ENCODE data around the gene PTH2R. TPM values are rescaled to one million over a fixed set of nuclear protein-coding genes. Genes with fewer than 3 reads are reported as not detected.

The PTH2R gene
- total RNA-seq, 1 experiment from 2014 or later: not detected

DNA sequence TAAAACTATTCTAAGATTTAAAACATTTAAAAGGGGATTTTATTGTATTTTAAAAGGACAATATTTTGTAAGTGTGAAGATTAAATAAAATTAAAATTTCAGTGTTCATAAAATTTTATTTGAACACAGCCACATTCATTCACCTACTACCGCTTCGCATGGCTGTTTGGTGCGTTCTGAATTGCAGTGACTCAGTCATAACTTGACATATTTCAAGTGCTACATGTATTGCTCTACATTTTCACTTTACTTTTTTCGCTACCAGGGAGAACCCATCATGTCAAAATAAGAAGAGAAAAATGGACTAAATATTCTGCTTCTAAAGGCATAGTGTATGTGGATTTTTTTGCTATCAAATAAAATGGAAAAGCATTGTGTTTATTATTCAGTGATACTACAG, 8.7 kb downstream of the PTH2R start:
- H3K4me3 ChIP-seq: no peak overlapping the region
- H3K79me2 ChIP-seq (ENCODE audit: low read depth): no peaks in the 10 kb centered on the region
- intact Hi-C loops (cut with micrococcal nuclease; ENCODE audit: unreplicated experiment): no loop called here
- no peaks in the 10 kb centered on the region for H3K27me3 ChIP-seq (ENCODE audit: insufficient read depth, low read depth)
- H3K4me1 ChIP-seq (replicated peaks; ENCODE audit: insufficient read depth): no peaks in the 10 kb centered on the region
- H3K9me2 ChIP-seq (ENCODE audit: insufficient read depth): no peaks in the 10 kb centered on the region
- no peaks in the 10 kb centered on the region for H4K20me1 ChIP-seq (ENCODE audit: insufficient read depth)
- no peak overlapping the region for H3K27ac ChIP-seq
- no peak for TF ChIP-seq EZH2 (IDR thresholded peaks at IDR 0.05; ENCODE audit: low read depth)
- TF ChIP-seq, protein P1, sequence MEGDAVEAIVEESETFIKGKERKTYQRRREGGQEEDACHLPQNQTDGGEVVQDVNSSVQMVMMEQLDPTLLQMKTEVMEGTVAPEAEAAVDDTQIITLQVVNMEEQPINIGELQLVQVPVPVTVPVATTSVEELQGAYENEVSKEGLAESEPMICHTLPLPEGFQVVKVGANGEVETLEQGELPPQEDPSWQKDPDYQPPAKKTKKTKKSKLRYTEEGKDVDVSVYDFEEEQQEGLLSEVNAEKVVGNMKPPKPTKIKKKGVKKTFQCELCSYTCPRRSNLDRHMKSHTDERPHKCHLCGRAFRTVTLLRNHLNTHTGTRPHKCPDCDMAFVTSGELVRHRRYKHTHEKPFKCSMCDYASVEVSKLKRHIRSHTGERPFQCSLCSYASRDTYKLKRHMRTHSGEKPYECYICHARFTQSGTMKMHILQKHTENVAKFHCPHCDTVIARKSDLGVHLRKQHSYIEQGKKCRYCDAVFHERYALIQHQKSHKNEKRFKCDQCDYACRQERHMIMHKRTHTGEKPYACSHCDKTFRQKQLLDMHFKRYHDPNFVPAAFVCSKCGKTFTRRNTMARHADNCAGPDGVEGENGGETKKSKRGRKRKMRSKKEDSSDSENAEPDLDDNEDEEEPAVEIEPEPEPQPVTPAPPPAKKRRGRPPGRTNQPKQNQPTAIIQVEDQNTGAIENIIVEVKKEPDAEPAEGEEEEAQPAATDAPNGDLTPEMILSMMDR (conservative IDR thresholded peaks at IDR 0.05): no peak
- ChIA-PET CTCF (no interaction called here), POLR2A (ENCODE audit: unreplicated experiment) (interaction anchor here (0.6 kb wide), 1 partner anchor 17 kb away, joined by 4 read pairs; no protein-coding TSS in a partner anchor)
- H3K36me3 ChIP-seq (ENCODE audit: low read depth): no peaks in the 10 kb centered on the region
- no peak overlapping the region for H2AFZ ChIP-seq
- H3K4me2 ChIP-seq: no peak overlapping the region
- H3K9me3 ChIP-seq (ENCODE audit: insufficient read depth, low read depth): no peaks in the 10 kb centered on the region
- DNase-seq: no peak
- no TSS peak for BruUV-seq (replicated peaks)
- H3F3A ChIP-seq (ENCODE audit: insufficient read depth, low read depth): no peaks in the 10 kb centered on the region

DNA sequence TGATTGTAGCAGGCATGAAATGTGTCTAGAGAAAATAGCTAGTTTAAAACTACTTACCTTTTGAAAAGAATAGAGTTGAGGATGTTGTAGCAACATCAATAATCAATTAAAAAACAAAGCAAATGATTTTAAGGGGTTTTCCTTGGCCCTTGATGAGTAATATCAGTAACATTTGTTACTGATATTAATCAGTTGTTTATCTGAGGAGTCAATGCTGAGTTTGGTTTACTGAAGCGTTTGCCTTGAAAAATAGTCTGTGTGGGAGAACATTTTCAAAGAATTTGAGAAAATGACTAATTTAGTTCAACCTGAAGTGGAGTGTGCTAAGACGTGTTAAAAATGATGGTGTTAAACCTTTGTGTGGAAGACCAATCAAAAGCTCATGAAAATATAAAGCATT, 9.3 kb downstream of the PTH2R start:
- Histone ChIP-seq H3K4me1 (replicated peaks; ENCODE audit: insufficient read depth) (no peaks in the 10 kb centered on the region), H3K9me2 (ENCODE audit: insufficient read depth) (no peaks in the 10 kb centered on the region), H3K4me3 (no peak overlapping the region), H2AFZ (no peak overlapping the region), H3K4me2 (no peak overlapping the region), H4K20me1 (ENCODE audit: insufficient read depth) (no peaks in the 10 kb centered on the region), H3F3A (ENCODE audit: insufficient read depth, low read depth) (no peaks in the 10 kb centered on the region), H3K9me3 (ENCODE audit: insufficient read depth, low read depth) (no peaks in the 10 kb centered on the region), H3K79me2 (ENCODE audit: low read depth) (no peaks in the 10 kb centered on the region), H3K27me3 (ENCODE audit: insufficient read depth, low read depth) (no peaks in the 10 kb centered on the region), H3K27ac (no peak overlapping the region), H3K36me3 (ENCODE audit: low read depth) (no peaks in the 10 kb centered on the region)
- TF ChIP-seq EZH2 (IDR thresholded peaks at IDR 0.05; ENCODE audit: low read depth): no peak
- TF ChIP-seq, protein P1 (conservative IDR thresholded peaks at IDR 0.05): no peak
- intact Hi-C loops (cut with micrococcal nuclease; ENCODE audit: unreplicated experiment): no loop called here
- BruUV-seq (replicated peaks): no TSS peak
- ChIA-PET CTCF (no interaction called here), POLR2A (ENCODE audit: unreplicated experiment) (no interaction called here)
- DNase-seq: no peak

DNA sequence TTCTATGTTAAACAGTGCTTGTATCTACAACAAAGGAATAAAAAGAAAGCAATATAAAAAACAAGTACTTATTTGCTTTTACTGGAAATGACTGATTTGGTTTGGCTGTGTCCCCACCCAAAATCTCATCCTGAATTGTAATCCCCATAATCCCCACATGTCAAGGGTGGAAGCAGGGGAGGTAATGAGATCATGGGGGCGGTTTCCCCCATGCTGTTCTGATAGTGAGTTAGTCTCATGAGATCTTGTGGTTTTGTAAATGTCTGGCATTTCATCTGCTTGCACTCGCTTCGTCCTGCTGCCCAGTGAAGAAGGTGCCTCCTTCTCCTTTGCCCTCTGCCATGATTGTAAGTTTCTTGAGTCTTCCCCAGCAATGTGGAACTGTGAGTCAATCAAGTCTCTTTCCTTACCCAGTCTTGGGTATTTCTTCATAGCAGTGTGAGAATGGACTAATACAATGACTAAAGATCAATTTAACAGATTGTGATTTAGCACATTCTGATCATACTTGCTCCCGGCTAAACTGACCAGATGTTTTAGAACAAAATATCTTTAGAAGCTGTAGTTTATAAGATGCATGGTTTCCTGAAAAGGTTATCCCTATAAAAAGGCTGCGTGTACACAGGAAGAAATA, 19.9 kb downstream of the PTH2R start:
- no peak overlapping the region for H3K4me2 ChIP-seq
- intact Hi-C loops (cut with micrococcal nuclease; ENCODE audit: unreplicated experiment): no loop called here
- H3F3A ChIP-seq (ENCODE audit: insufficient read depth, low read depth): no peaks in the 10 kb centered on the region
- no peak overlapping the region for H3K4me3 ChIP-seq
- H3K36me3 ChIP-seq (ENCODE audit: low read depth): no peaks in the 10 kb centered on the region
- H3K27me3 ChIP-seq (ENCODE audit: insufficient read depth, low read depth): no peaks in the 10 kb centered on the region
- no peak for DNase-seq
- H3K9me2 ChIP-seq (ENCODE audit: insufficient read depth): no peaks in the 10 kb centered on the region
- no peak overlapping the region for H3K27ac ChIP-seq
- POLR2A ChIA-PET (ENCODE audit: unreplicated experiment): no interaction called here
- no peak overlapping the region for H2AFZ ChIP-seq
- BruUV-seq (replicated peaks): no TSS peak
- TF ChIP-seq, protein P1 (conservative IDR thresholded peaks at IDR 0.05): no peak
- no peak for TF ChIP-seq EZH2 (IDR thresholded peaks at IDR 0.05; ENCODE audit: low read depth)
- no peaks in the 10 kb centered on the region for H3K79me2 ChIP-seq (ENCODE audit: low read depth)
- CTCF ChIA-PET: no interaction called here
- no peaks in the 10 kb centered on the region for H4K20me1 ChIP-seq (ENCODE audit: insufficient read depth)
- H3K9me3 ChIP-seq (ENCODE audit: insufficient read depth, low read depth): no peaks in the 10 kb centered on the region
- H3K4me1 ChIP-seq (replicated peaks; ENCODE audit: insufficient read depth): no peaks in the 10 kb centered on the region

Data from PC-9 (cell line).